Panc1 (cell line): ENCODE results near the gene LCOR.

Experiments used
- POLR2AphosphoS5 ChIP-seq: IDR thresholded peaks from 2 replicates; pipeline ENCODE4 v1.6.1; 2012; ENCODE audit warnings: mild to moderate bottlenecking, low read depth, low read length, moderate library complexity
- SIN3A ChIP-seq: IDR thresholded peaks from 2 replicates; pipeline ENCODE4 v1.6.1; 2012; ENCODE audit warnings: low read depth, mild to moderate bottlenecking, low read length, moderate library complexity, borderline replicate concordance; ENCODE audit not compliant: insufficient read depth
- TF ChIP-seq, protein P1 (sequence below): fragments of 450-650 bp; IDR thresholded peaks from 2 replicates; pipeline ENCODE4 v1.5.1; 2017; ENCODE audit warnings: mild to moderate bottlenecking
- TF ChIP-seq, protein P2 (sequence below), 2 experiments: IDR thresholded peaks; 2 replicates each; pipeline ENCODE4 v1.6.1; 2011 to 2012; ENCODE audit warnings: low read depth in 2 of 2, control low read depth in 1 of 2, low read length in 1 of 2, mild to moderate bottlenecking in 1 of 2, moderate library complexity in 1 of 2; ENCODE audit not compliant: insufficient read depth in 1 of 2

DNA sequence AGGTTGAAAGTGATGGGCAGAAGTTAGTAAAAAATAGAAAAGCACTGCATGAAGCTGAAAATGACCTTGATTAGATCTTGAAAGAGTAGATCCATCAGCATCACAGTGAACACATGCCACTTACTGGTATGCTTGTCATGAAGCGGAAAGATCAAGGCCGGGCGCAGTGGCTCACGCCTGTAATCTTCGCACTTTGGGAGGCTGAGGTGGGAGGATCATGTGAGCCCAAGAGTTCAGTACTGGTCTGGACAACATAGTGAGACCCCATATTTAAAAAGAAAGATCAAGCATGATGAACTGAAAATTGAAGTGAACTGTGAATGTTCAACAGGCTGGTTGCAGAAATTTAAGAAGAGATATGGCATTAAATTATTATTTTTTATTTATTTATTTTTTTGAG is 18.0 kb downstream of the LCOR start:
- TF ChIP-seq, protein P1, sequence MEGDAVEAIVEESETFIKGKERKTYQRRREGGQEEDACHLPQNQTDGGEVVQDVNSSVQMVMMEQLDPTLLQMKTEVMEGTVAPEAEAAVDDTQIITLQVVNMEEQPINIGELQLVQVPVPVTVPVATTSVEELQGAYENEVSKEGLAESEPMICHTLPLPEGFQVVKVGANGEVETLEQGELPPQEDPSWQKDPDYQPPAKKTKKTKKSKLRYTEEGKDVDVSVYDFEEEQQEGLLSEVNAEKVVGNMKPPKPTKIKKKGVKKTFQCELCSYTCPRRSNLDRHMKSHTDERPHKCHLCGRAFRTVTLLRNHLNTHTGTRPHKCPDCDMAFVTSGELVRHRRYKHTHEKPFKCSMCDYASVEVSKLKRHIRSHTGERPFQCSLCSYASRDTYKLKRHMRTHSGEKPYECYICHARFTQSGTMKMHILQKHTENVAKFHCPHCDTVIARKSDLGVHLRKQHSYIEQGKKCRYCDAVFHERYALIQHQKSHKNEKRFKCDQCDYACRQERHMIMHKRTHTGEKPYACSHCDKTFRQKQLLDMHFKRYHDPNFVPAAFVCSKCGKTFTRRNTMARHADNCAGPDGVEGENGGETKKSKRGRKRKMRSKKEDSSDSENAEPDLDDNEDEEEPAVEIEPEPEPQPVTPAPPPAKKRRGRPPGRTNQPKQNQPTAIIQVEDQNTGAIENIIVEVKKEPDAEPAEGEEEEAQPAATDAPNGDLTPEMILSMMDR: no peak
- TF ChIP-seq POLR2AphosphoS5 (no peak), SIN3A (no peak)
- TF ChIP-seq, protein P2, sequence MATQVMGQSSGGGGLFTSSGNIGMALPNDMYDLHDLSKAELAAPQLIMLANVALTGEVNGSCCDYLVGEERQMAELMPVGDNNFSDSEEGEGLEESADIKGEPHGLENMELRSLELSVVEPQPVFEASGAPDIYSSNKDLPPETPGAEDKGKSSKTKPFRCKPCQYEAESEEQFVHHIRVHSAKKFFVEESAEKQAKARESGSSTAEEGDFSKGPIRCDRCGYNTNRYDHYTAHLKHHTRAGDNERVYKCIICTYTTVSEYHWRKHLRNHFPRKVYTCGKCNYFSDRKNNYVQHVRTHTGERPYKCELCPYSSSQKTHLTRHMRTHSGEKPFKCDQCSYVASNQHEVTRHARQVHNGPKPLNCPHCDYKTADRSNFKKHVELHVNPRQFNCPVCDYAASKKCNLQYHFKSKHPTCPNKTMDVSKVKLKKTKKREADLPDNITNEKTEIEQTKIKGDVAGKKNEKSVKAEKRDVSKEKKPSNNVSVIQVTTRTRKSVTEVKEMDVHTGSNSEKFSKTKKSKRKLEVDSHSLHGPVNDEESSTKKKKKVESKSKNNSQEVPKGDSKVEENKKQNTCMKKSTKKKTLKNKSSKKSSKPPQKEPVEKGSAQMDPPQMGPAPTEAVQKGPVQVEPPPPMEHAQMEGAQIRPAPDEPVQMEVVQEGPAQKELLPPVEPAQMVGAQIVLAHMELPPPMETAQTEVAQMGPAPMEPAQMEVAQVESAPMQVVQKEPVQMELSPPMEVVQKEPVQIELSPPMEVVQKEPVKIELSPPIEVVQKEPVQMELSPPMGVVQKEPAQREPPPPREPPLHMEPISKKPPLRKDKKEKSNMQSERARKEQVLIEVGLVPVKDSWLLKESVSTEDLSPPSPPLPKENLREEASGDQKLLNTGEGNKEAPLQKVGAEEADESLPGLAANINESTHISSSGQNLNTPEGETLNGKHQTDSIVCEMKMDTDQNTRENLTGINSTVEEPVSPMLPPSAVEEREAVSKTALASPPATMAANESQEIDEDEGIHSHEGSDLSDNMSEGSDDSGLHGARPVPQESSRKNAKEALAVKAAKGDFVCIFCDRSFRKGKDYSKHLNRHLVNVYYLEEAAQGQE (IDR thresholded peaks at IDR 0.05; ENCODE audit: insufficient read depth in 1 of 2, low read depth in 2 of 2, low read length in 1 of 2): no peak
